Endothelial cell of umbilical vein (primary cell): ENCODE results near the gene PRR19. TPM values are rescaled to one million over a fixed set of nuclear protein-coding genes. Genes with fewer than 3 reads are reported as not detected.
"Not testable (repeated sequence)": the region's sequence is repeated elsewhere in the genome, so short reads cannot be mapped to it uniquely, and the experiment has no call there.

Source experiments
- BruUV-seq: library from RNA; stranded (reverse); fragments of 400-500 nt; replicated peaks from 2 replicates; lab custom pipeline; 2021; lab: Mats Ljungman, UMichigan
- CTCF ChIA-PET: fragments of 300-600, 350-600 bp; sonication (Branson Sonifier 250); formaldehyde crosslinking; loops from one replicate; lab custom pipeline; 2021; ENCODE audit warnings: antibody characterized with exemption, inconsistent platforms; lab: Charles Lee
- POLR2A ChIA-PET: fragments of 300-600, 350-600 bp; sonication (Branson Sonifier 250); formaldehyde crosslinking; loops from one replicate; lab custom pipeline; 2021; ENCODE audit warnings: antibody characterized with exemption, inconsistent platforms; lab: Charles Lee
- DNase-seq: peaks from one replicate; pipeline ENCODE4 v3.0.0-alpha.2; 2011; ENCODE audit warnings: low read depth, low spot score
- FAIRE-seq: peaks from 2 replicates; lab custom pipeline; 2011; peaks lifted over from hg19 to GRCh38; lab: Jason Lieb, UNC
- H2AFZ ChIP-seq: 2 replicates; pipeline ENCODE4 v1.6.0; 2012; ENCODE audit warnings: low read depth, low read length, control low read depth, inconsistent platforms
- H3K27ac ChIP-seq: 2 replicates; pipeline ENCODE4 v1.5.1; 2011; ENCODE audit warnings: low read depth, mild to moderate bottlenecking, control low read depth, low read length, moderate library complexity; ENCODE audit not compliant: insufficient read depth
- H3K27me3 ChIP-seq, 2 experiments: 2 replicates each; pipeline versions ENCODE4 v1.6.0 to v1.6.1; 2011; ENCODE audit warnings: low read length in 2 of 2, mixed read lengths in 1 of 2; ENCODE audit not compliant: control insufficient read depth in 2 of 2, insufficient read depth in 2 of 2
- H3K36me3 ChIP-seq, 2 experiments: 2 replicates in 1 of 2; 3 replicates in 1 of 2; pipeline ENCODE4 v1.5.1; 2011; ENCODE audit warnings: low read length in 2 of 2, mild to moderate bottlenecking in 1 of 2, moderate library complexity in 1 of 2; ENCODE audit not compliant: control insufficient read depth in 2 of 2, insufficient read depth in 2 of 2; ENCODE audit errors: extremely low read depth in 1 of 2
- H3K4me1 ChIP-seq: 3 replicates; pipeline ENCODE4 v1.5.1; 2011; ENCODE audit warnings: mild to moderate bottlenecking, low read length; ENCODE audit not compliant: control insufficient read depth, insufficient read depth; ENCODE audit errors: extremely low read depth
- H3K4me2 ChIP-seq: 2 replicates; pipeline ENCODE4 v1.6.1; 2011; ENCODE audit warnings: low read length, control low read depth, mixed read lengths; ENCODE audit not compliant: insufficient read depth
- H3K4me3 ChIP-seq, 3 experiments: fragments of 200-600 bp in 1 of 3; sonication (generic), shearing (Covaris generic) in 1 of 3; replicated peaks in 1 of 3; 2 replicates each; pipeline ENCODE4 v1.5.1; 2011 to 2016; ENCODE audit warnings: control low read depth in 3 of 3, low read length in 3 of 3, mild to moderate bottlenecking in 2 of 3, inconsistent platforms in 1 of 3, low read depth in 1 of 3, moderate library complexity in 1 of 3; ENCODE audit not compliant: insufficient read depth in 1 of 3
- H3K79me2 ChIP-seq: 2 replicates; pipeline ENCODE4 v1.6.0; 2012; ENCODE audit warnings: low read length, inconsistent platforms; ENCODE audit not compliant: control insufficient read depth, insufficient read depth
- H3K9ac ChIP-seq: replicated peaks from 2 replicates; pipeline ENCODE3; 2011; ENCODE audit warnings: low read length, control low read depth; ENCODE audit not compliant: insufficient read depth; ENCODE audit errors: extremely low read depth
- H3K9me1 ChIP-seq: replicated peaks from 3 replicates; pipeline ENCODE4 v1.6.0; 2011; ENCODE audit warnings: mild to moderate bottlenecking, low read length; ENCODE audit not compliant: control insufficient read depth, insufficient read depth; ENCODE audit errors: extremely low read depth
- H3K9me3 ChIP-seq: replicated peaks from 2 replicates; pipeline ENCODE4 v1.5.1; 2012; ENCODE audit warnings: low read length, inconsistent platforms; ENCODE audit not compliant: control insufficient read depth, insufficient read depth
- H4K20me1 ChIP-seq: replicated peaks from 2 replicates; pipeline ENCODE3; 2011; ENCODE audit warnings: mild to moderate bottlenecking, low read length; ENCODE audit not compliant: control insufficient read depth, insufficient read depth; ENCODE audit errors: extremely low read depth
- JUN ChIP-seq: IDR thresholded peaks from 2 replicates; pipeline ENCODE4 v1.6.1; 2011; ENCODE audit warnings: borderline replicate concordance, low read depth; ENCODE audit not compliant: insufficient read length, insufficient read depth
- MYC ChIP-seq: IDR thresholded peaks from one replicate; pipeline ENCODE4 v1.6.1; 2011; ENCODE audit warnings: mild to moderate bottlenecking, low read depth, low read length
- dilution Hi-C: fragments of 300-500 bp; cut with MboI; formaldehyde crosslinking; loops from one replicate; pipeline ENCODE4 v1.15.0; 2019; ENCODE audit warnings: low sequenced_read_pairs; ENCODE audit not compliant: extremely low pct_ligation_motif_present
- intact Hi-C: fragments of 100-400 bp; cut with micrococcal nuclease; formaldehyde crosslinking; loops from one replicate; pipeline ENCODE4 v1.10.0; 2022
- polyA plus RNA-seq, 4 experiments: library from polyadenylated mRNA; depleted of rRNA in 3 of 4; stranded (reverse) in 3 of 4; unstranded in 1 of 4; fragments of >200 nt; gene quantifications; 2 replicates each; pipeline versions ENCODE4 v1.2.1 to v1.2.3, GENCODE V29; 2011 to 2012; ENCODE audit warnings: missing spikeins in 1 of 4
- total RNA-seq: library from RNA; stranded (reverse); gene quantifications from 2 replicates; pipeline ENCODE4 v1.2.3, GENCODE V29; 2021

The PRR19 gene
- total and polyA plus RNA-seq, 2 donors (not counting 3 experiments of a cell fraction or from before 2014, with no cell fraction given): 1.0 to 1.4 TPM

GRCh38 chr19:42261763-42262162 is 40.2 kb upstream of the PRR19 start:
- DNase-seq: no peak
- H3K9me3 ChIP-seq: no peaks in the 10 kb centered on the region
- intact Hi-C loops (no loop called here), dilution Hi-C loops (no loop called here)
- ChIA-PET CTCF (no interaction called here), POLR2A (no interaction called here)
- no peak overlapping the region for H3K4me3 ChIP-seq
- H3K9ac ChIP-seq: no peak overlapping the region
- no peaks in the 10 kb centered on the region for H3K4me1 ChIP-seq
- H3K9me1 ChIP-seq: no peaks in the 10 kb centered on the region
- H2AFZ ChIP-seq: no peak overlapping the region
- no peak overlapping the region for H3K27ac ChIP-seq
- H3K79me2 ChIP-seq: no peaks in the 10 kb centered on the region
- H4K20me1 ChIP-seq: no peaks in the 10 kb centered on the region
- no TSS peak for BruUV-seq
- no peak for FAIRE-seq
- no peaks in the 10 kb centered on the region for H3K27me3 ChIP-seq
- no peaks in the 10 kb centered on the region for H3K36me3 ChIP-seq
- TF ChIP-seq MYC (no peak), JUN (peak; percentile 14)
- H3K4me2 ChIP-seq: no peak overlapping the region

DNA sequence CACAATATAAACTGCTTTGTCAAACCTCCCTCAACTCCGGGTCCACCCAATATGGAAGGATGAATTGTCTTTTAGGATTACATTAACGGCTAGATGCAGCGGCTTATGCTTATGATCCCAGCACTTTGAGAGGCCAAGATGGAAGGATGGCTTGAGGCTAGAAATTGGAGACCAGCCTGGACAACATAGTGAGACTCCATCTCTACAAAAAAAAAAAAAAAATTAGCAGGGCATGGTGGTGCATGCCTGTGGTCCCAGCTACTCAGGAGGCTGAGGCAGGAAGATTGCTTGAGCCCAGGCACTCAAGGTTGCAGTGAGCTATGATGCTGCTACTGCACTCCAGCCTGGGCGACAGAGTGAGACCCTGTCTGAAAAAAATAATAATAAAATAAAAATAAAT is 35.8 kb upstream of the PRR19 start:
- Histone ChIP-seq H3K79me2 (peaks cover 14% of the 10 kb centered on the region), H3K4me1 (peaks cover 19% of the 10 kb centered on the region)
- BruUV-seq, H3K27ac ChIP-seq, H3K9me3 ChIP-seq, dilution Hi-C loops, H3K4me2 ChIP-seq, H3K4me3 ChIP-seq, DNase-seq, FAIRE-seq, H2AFZ ChIP-seq, intact Hi-C loops, H4K20me1 ChIP-seq, H3K36me3 ChIP-seq, H3K9me1 ChIP-seq, POLR2A ChIA-PET, H3K27me3 ChIP-seq, H3K9ac ChIP-seq: not testable (repeated sequence)
- CTCF ChIA-PET: interaction anchor here (1.6 kb wide), 1 partner anchor 13 kb away, joined by 4 read pairs; no protein-coding TSS in a partner anchor

DNA sequence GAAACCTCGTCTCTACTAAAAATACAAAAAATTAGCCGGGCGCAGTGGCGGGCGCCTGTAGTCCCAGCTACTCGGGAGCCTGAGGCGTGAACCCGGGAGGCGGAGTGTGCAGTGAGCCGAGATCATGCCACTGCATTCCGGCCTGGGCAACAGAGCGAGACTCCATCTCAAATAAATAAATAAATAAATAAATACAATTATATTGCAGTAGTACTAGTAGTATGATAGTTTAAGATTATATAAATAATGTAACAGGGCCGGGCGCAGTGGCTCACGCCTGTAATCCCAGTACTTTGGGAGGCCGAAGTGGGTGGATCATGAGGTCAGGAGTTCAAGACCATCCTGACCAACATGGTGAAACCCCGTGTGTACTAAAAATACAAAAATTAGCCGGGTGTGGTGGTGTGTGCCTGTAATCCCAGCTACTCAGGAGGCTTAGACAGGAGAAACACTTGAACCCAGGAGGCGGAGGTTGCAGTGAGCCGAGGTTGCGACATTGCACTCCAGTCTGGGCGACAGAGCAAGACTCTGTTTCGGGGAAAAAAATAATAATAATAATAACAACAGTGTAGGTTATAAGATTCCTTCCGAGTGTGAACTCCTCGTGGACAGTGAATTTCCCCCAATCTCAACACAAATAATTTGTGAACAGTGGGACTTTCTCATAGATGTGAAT is 34.9 kb upstream of the PRR19 start:
- Histone ChIP-seq H3K4me1 (peaks cover 22% of the 10 kb centered on the region), H3K79me2 (peaks cover 23% of the 10 kb centered on the region)
- FAIRE-seq, POLR2A ChIA-PET, H3K4me3 ChIP-seq, H3K9me3 ChIP-seq, H3K27me3 ChIP-seq, BruUV-seq, H3K4me2 ChIP-seq, H3K9me1 ChIP-seq, H3K9ac ChIP-seq, DNase-seq, intact Hi-C loops, H4K20me1 ChIP-seq, H3K27ac ChIP-seq, dilution Hi-C loops, H3K36me3 ChIP-seq, H2AFZ ChIP-seq: not testable (repeated sequence)
- CTCF ChIA-PET: interaction anchor here (1.0 to 1.6 kb wide), 5 partner anchors 11 to 22 kb away, joined by 3 to 10 read pairs (median 5); no protein-coding TSS in a partner anchor
